Dedifferentiated amniotic fluid mesenchymal stem cell (primary cell): ENCODE data around the gene NR1D2.

Experiments
- DNase-seq: peaks from one replicate; pipeline ENCODE4 v3.0.0-alpha.2; 2016; ENCODE audit errors: extremely low spot score

Gene NR1D2

GRCh38 chr3:23931597-23931996 lies 13.5 kb upstream of the NR1D2 start:
- DNase-seq: no peak

DNA sequence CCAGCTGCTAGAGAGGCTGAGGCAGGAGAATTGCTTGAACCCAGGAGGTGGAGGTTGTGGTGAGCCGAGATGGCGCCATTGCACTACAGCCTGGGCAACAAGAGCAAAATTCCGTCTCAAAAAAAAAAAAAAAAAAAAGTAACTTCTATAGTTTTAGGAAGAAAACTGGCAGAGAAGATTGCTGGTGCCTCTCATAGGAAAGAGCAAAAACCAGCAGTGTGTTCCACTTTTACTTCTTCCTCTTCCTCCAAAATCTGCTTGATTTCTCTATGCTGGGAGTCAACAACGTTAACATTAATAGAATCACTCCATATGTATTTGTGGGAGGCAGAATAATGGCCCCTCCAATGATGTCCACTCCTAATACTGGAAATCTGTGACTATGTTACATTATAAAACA lies 12.5 kb upstream of the NR1D2 start:
- DNase-seq: no peak

DNA sequence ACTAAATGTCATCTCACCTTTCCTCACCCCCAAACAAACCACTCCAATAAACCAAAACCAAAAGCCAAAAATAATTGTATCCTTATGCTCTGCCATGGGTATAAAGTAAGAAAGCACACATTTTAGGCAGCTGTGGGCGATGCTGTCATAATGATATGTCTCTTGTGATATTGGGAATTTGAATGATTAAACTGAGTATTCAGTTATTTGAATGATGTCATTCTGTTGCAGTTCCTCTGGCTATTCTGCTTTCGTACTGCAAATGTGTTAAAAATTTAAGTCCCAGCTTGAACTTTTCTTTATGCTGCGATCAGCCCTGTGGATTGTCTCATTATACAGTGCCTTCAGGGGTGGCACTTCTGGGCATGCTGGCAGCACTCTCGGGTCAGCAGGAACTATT lies 10.8 kb upstream of the NR1D2 start:
- DNase-seq: no peak

DNA sequence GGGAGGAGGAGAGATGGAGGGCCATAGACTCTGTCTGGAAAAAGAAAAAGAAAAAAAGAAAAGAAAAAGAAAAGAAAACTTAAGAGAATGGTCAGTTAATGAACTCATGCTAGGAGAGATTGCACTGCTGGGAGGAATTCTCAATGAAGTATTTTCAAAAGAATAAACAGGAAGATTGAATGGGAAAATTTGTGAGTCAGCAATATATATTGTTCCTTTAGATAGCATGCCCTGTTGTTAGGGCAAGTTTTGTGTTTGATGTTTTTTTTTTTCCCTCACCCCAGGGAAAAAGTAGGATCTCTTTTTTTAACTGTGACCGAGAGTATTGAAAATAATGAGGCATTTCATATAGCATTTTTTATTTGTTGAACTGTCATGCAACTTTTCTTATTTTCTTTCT lies 7.8 kb upstream of the NR1D2 start:
- no peak for DNase-seq

GRCh38 chr3:23938688-23939087 lies 6.4 kb upstream of the NR1D2 start:
- no peak for DNase-seq

DNA sequence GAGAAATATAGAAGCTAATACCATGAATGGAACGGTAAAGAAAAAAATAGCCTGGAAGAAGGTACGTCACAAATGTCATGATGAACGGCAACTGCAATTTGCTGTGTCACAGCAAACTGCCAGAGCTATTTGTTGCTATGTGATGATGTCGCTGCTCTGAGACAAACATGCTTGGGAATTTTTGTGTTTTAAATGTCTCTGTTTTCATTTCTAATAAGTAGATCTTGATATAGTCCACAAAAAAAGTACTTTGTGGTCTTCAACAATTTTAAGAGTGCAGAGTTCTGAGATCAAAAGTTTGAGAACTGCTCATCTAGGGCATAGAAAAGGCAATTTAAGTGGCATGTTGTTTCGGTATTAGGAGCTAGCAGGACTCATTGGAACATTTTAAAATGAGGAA lies 4.3 kb upstream of the NR1D2 start:
- no peak for DNase-seq

- DNase-seq: no peak
Measured at GRCh38 chr3:23941440-23941839, 3.6 kb upstream of the NR1D2 start.

GRCh38 chr3:23942546-23942945 lies 2.5 kb upstream of the NR1D2 start:
- no peak for DNase-seq

DNA sequence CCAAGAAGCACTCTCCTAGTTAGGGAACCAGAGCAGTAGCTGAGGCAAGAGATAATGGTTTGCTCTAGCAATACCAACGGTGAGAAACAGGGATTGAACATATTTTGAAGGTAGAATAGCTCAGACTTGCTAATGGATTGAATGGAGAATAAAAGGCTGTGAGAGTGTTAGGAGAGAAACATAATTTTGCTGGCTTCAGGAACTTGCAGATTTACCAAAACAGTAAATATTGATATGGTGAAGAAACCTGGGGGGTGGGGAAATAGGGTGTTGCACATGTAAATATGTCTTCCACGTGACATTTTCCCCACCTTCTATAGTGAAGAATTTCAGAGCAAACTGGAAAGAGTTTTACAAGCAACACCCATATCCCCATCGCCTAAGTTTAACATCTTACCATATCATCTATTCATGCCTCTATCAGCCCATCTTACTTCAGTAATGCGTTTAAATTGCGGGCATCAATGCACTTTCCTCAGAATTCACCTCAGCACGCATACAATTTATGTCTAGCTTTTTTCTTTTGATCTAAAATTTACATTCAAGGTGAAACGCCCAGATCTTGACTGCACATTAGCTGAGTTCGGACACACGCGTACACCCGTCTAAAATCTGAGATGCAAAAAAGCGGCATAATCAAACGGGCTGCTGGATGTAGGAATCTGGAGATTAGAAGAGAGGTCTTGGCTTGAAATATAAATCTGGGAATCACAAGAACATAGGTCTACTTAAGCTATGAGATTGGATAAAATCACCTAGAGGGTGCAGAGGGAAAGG lies 891 bp upstream of the NR1D2 start:
- no peak for DNase-seq

DNA sequence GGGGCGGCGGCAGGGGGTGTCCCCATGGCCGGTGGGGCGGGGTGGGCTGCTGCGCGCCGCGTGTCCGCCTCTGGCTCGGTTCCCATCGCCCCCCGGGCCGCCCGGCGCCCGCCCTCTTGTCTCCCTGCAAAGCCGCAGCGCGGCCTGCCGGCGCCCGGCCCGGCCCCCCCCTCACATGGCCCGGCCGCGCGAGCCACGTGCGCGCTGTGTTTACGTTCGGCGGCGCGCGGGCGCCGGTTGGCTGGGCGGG lies 502 bp downstream of the NR1D2 start:
- DNase-seq: no peak

GRCh38 chr3:23945913-23946687 lies 1.0 kb downstream of the NR1D2 start:
- DNase-seq: peak; percentile 89

DNA sequence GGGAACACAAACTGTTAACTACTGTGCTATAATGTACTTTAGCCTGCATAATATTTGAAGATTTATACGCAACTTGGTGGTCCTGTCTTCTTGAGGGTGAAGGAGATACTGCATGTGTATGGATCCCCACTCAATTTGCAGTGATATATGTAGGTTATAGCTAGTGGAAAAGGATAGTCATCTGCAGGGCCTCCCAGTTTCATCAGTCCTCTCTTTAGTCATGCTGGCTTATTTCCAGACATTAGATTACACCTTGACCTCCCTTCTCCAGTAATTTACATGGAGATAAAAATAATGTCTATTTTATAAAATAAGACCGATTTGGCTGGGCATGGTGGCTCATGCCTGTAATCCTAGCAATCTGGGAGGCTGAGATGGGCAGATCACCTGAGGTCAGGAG lies 3.7 kb downstream of the NR1D2 start:
- no peak for DNase-seq

DNA sequence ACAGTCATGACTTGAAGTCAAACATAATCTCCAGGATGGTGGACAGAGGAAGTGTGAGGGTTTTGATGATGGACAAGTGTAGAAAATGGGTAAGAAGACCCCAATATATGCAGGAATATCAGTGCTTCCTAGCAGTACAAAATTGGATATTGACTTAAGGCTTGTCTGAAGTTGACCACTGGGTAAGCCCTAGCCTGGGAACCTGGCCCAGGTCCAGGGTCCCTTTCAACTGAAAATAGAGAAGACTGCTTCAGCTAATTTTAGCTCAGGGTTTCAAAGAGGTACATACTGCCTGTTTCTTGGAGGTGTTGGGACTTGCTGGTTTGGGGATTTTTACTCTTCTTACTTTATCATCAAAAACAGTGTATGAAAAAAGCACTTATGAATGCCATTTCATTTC lies 4.7 kb downstream of the NR1D2 start:
- DNase-seq: no peak

- no peak for DNase-seq
Measured at GRCh38 chr3:23950293-23950692, 5.2 kb downstream of the NR1D2 start.

- no peak for DNase-seq
Measured at GRCh38 chr3:23952646-23953045, 7.6 kb downstream of the NR1D2 start.

DNA sequence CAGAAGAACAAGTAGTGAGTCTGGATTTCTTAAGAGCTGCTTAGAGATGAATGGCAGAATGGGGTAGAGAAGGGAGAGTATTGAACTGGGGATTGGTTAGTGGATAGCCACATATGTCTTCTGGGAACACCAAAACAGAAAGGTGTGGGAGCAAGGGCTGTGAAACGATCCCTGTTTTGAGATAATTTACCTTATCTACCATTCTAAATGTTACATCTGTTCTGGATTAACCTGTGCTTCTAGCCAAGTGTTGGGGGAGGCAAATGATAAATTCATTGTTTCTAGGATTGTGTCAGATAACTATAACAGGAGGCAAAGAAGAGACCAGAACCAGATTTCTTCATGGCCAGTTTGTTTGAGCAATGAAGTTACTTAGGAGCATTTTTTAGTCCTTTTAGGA lies 8.4 kb downstream of the NR1D2 start:
- DNase-seq: no peak

DNA sequence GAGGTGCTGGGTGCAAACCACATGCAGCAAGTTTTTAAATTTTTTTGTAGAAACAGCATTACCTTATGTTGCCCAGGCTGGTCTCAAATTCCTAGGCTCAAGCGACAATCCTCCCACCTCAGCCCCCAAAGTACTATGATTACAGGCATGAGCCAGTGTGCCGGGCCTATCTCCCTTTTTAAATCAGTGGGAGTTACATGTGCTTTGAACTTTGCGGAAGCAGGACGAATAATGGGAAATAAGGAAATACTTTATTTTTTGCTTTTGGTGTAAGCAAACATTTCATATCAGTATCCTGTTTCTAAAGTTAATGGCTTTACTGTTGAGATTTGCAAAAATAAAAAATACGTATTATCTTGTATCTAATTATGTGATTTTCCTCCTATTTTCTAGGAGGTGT lies 9.1 kb downstream of the NR1D2 start:
- no peak for DNase-seq

DNA sequence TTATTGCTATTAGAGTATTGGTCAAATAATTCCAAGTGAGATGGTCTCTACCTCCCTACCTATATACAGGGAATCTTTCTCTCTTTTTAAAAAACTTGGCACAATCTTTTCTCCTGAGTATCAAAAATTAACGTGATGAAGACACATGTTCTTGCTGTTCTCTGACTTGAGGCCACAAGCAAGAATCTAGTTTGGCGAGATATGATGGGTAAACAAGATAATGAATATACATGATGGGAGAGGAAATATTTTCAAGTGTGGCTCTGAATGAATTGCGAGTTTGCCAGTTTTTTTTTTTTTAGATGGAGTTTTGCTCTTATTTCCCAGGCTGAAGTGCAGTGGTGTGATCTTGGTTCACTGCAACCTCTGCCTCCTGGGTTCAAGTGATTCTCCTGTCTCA lies 11.6 kb downstream of the NR1D2 start:
- no peak for DNase-seq

- peak; percentile 53 for DNase-seq
Measured at GRCh38 chr3:23959135-23959900, 14.2 kb downstream of the NR1D2 start.

DNA sequence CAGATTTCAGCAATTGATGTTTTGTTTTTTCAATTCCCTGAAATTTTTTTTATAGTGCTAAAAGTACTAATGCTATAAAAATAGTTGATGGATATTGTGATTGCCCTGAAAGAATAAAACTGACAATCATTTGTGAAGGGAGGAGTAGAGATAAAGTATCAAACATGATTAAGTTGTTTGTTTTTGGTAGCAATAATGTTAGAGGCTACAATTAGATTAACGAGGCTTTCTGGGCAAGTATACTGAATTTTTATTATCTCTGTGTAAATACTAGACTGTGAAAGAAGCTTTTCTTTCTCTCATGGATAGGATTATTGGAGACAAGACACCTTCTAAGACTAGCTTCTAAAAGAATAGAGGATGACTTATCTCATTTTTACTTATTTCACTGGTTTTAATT lies 15.6 kb downstream of the NR1D2 start:
- DNase-seq: no peak

DNA sequence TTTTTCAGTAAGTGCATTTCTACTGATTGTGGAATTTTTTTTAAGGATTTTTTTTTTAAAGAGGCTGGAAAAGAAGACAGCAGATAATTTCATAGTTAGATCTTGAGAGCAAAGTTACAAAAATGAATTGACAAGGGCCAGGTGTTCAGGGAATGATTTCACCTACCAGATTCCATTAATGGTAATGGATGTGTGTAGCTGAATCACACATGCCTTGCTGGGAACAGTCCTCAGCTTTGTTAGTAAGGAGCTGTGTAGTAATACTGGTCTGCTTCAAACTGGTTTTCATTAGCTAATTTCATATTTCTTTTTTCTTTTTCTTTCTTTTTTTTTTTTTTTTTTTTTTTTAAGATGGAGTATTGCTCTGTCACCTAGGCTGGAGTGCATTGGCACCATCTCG lies 16.0 kb downstream of the NR1D2 start:
- DNase-seq: no peak

GRCh38 chr3:23961913-23962312 lies 16.8 kb downstream of the NR1D2 start:
- DNase-seq: no peak
